GM19438 (cell line): ENCODE measurements around the gene PCDHGA5.
"Not testable (repeated sequence)": the region's sequence is repeated elsewhere in the genome, so short reads cannot be mapped to it uniquely, and the experiment has no call there.

Source experiments
- ATAC-seq: cut with Tn5 transposase; IDR thresholded peaks from one replicate; pipeline ENCODE4 v1.9.1; 2021; ENCODE audit warnings: low read depth; ENCODE audit not compliant: unreplicated experiment

Gene PCDHGA5

DNA sequence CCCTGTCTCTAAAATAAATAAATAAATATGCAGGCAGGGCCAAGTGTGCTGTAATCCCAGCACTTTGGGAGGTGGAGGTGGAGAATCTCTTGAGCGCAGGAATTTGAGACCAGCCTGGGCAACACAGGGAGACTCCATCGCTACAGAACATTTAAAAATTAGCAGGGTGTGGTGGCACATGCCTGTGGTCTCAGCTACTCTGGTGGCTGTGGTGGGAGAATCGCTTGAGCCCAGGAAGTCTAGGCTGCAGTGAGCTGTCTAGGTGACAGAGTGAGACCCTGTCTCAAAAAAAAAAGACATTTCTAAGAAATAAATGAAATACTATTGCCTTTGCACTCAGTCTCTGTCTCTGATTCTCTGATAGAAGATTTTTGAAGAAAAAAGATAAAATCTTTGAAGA, 47.6 kb downstream of the PCDHGA5 start:
- no peak for ATAC-seq

DNA sequence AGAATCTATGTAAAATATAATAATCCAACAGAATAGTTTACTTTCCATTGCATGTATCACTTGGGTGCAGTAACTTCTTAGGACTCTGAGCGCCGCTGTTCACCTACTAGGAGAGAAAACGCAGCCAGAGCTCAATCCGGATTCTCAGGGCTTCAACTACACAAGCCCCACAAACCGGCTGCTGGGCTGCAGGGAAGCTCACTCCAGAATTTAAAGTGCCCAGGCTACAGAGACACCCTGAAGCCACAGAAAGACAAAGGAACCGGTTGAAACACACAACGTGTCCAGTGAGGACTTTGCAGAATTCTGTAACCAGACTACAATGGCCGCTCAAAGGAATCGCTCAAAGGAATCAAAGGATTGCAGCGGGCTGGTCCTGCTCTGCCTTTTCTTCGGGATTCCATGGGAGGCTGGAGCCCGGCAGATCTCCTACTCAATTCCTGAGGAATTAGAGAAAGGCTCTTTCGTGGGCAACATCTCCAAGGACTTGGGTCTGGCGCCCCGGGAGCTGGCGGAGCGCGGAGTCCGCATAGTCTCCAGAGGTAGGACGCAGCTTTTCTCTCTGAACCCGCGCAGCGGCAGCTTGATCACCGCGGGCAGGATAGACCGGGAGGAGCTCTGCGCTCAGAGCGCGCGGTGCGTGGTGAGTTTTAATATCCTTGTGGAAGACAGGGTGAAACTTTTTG, 49.0 kb downstream of the PCDHGA5 start, which contains the start of gene PCDHGA10:
TSS of gene PCDHGA10 (plus strand) at position 134 of the 686 bp plus-strand sequence. CDS start at position 323, 189 bp downstream.
- ATAC-seq: peak; percentile 76

DNA sequence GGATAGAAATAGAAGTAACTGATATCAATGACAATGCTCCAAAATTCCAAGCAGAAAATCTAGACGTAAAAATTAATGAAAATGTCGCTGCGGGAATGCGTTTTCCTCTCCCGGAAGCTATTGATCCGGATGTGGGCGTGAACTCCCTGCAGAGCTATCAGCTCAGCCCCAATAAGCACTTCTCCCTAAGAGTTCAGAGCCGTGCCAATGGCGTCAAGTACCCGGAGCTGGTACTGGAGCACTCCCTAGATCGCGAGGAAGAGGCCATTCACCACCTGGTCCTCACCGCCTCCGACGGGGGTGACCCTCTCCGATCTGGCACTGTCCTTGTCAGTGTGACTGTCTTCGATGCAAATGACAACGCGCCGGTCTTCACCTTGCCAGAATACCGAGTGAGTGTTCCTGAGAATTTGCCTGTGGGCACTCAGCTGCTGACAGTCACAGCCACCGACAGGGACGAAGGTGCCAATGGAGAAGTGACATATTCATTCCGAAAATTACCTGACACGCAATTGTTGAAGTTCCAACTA, 49.6 kb downstream of the PCDHGA5 start:
- ATAC-seq: peak; percentile 39

DNA sequence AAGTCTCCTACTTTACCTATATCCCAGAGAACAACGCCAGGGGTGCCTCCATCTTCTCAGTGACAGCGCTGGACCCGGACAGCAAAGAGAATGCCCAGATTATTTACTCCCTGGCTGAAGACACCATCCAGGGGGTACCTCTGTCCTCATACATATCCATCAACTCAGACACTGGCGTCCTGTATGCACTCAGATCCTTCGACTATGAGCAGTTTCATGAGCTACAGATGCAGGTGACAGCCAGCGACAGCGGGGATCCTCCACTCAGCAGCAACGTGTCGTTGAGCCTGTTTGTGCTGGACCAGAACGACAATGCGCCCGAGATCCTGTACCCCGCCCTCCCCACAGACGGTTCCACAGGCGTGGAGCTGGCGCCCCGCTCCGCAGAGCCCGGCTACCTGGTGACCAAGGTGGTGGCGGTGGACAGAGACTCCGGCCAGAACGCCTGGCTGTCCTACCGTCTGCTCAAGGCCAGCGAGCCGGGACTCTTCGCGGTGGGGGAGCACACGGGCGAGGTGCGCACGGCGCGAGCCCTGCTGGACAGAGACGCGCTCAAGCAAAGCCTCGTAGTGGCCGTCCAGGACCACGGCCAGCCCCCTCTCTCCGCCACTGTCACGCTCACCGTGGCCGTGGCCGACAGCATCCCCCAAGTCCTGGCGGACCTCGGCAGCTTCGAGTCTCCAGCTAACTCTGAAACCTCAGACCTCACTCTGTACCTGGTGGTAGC, 50.7 kb downstream of the PCDHGA5 start:
- ATAC-seq: not testable (repeated sequence)

DNA sequence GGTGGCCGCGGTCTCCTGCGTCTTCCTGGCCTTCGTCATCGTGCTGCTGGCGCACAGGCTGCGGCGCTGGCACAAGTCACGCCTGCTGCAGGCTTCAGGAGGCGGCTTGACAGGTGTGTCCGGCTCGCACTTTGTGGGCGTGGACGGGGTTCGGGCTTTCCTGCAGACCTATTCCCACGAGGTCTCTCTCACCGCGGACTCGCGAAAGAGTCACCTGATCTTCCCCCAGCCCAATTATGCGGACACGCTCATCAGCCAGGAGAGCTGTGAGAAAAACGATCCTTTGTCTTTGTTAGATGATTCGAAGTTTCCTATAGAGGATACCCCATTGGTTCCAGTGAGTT, 51.3 kb downstream of the PCDHGA5 start:
- ATAC-seq: not testable (repeated sequence)
